ENCODE measurements around the gene POMGNT2.

- TF ChIP-seq POLR2A (IDR thresholded peaks at IDR 0.05) (no peak), CTCF (IDR thresholded peaks at IDR 0.05) (no peak)
Measured at GRCh38 chr3:43062040-43062563, 43.8 kb downstream of the POMGNT2 start.

All from testis (tissue), 2 donors.